ENCODE measurements around the gene HNMT.

HNMT gene

DNA sequence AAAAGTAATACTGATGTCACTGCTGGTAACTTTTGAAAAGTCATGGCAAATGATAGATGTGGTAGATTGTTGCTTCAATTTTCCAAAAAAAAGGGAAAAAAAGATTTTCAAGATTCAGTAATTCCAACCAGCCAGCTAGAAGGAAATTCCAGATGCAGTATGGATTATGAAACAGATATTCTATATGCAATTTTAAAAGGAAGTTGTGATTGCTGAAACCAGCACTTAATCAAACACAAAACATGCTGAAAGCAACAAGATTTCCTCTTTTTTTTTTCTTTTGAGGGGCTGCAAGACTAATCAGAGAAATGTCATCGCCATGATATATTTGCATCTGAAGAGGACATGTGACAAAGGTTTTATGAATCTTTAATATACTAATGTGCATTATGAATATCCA, 5.1 kb upstream of the HNMT start:
- no peak overlapping the region for H3K4me3 ChIP-seq (ENCODE audit: low read length in 2 of 2)
- H3K27me3 ChIP-seq (ENCODE audit: control insufficient read depth in 2 of 2, insufficient read depth in 2 of 2, low read length in 2 of 2), result no peaks in the 10 kb centered on the region
- H3K27ac ChIP-seq (ENCODE audit: low read depth in 2 of 2, low read length in 2 of 2), result no peak overlapping the region
- H3K9me3 ChIP-seq (ENCODE audit: control insufficient read depth in 2 of 2, low read length in 2 of 2), result no peaks in the 10 kb centered on the region
- peaks cover 0 to 8% of the 10 kb centered on the region in 2 donors for H3K4me1 ChIP-seq (ENCODE audit: control insufficient read depth in 2 of 2, insufficient read depth in 2 of 2, low read length in 2 of 2)
- H3K36me3 ChIP-seq (ENCODE audit: control insufficient read depth in 2 of 2, insufficient read depth in 2 of 2, low read length in 2 of 2), result no peaks in the 10 kb centered on the region
- no peak overlapping the region for H3K9ac ChIP-seq (ENCODE audit: low read depth in 1 of 2, low read length in 2 of 2)

- Histone ChIP-seq H3K4me1 (ENCODE audit: control insufficient read depth in 2 of 2, insufficient read depth in 2 of 2, low read length in 2 of 2) (peaks cover 0 to 8% of the 10 kb centered on the region in 2 donors), H3K27me3 (ENCODE audit: control insufficient read depth in 2 of 2, insufficient read depth in 2 of 2, low read length in 2 of 2) (no peaks in the 10 kb centered on the region), H3K9me3 (ENCODE audit: control insufficient read depth in 2 of 2, low read length in 2 of 2) (no peaks in the 10 kb centered on the region), H3K4me3 (ENCODE audit: low read length in 2 of 2) (no peak overlapping the region), H3K9ac (ENCODE audit: low read depth in 1 of 2, low read length in 2 of 2) (no peak overlapping the region), H3K27ac (ENCODE audit: low read depth in 2 of 2, low read length in 2 of 2) (no peak overlapping the region), H3K36me3 (ENCODE audit: control insufficient read depth in 2 of 2, insufficient read depth in 2 of 2, low read length in 2 of 2) (no peaks in the 10 kb centered on the region)
These were observed 4.0 kb upstream of the HNMT start for GRCh38 chr2:137960223-137960622.

- no peaks in the 10 kb centered on the region for H3K9me3 ChIP-seq (ENCODE audit: control insufficient read depth in 2 of 2, low read length in 2 of 2)
- no peak overlapping the region for H3K9ac ChIP-seq (ENCODE audit: low read depth in 1 of 2, low read length in 2 of 2)
These were observed 2.7 kb upstream of the HNMT start for GRCh38 chr2:137961602-137962001.

GRCh38 chr2:137963535-137964065, 673 bp upstream of the HNMT start:
- peak overlapping the region; percentile 71 to 80 for H3K9ac ChIP-seq (ENCODE audit: low read depth in 1 of 2, low read length in 2 of 2)
- H3K4me1 ChIP-seq (ENCODE audit: control insufficient read depth in 2 of 2, insufficient read depth in 2 of 2, low read length in 2 of 2), result peaks cover 0 to 9% of the 10 kb centered on the region in 2 donors
- H3K4me3 ChIP-seq (ENCODE audit: low read length in 2 of 2), result peak overlapping the region; percentile 84 to 87
- no peaks in the 10 kb centered on the region for H3K27me3 ChIP-seq (ENCODE audit: control insufficient read depth in 2 of 2, insufficient read depth in 2 of 2, low read length in 2 of 2)
- H3K36me3 ChIP-seq (ENCODE audit: control insufficient read depth in 2 of 2, insufficient read depth in 2 of 2, low read length in 2 of 2), result peaks cover 0 to 4% of the 10 kb centered on the region in 2 donors
- no peaks in the 10 kb centered on the region for H3K9me3 ChIP-seq (ENCODE audit: control insufficient read depth in 2 of 2, low read length in 2 of 2)
- peak overlapping the region; percentile 93 to 97 for H3K27ac ChIP-seq (ENCODE audit: low read depth in 2 of 2, low read length in 2 of 2)

More at GRCh38 chr2:137961602-137962001, 2.7 kb upstream of the HNMT start:
- no peaks in the 10 kb centered on the region for H3K27me3 ChIP-seq (ENCODE audit: control insufficient read depth in 2 of 2, insufficient read depth in 2 of 2, low read length in 2 of 2)
- H3K4me3 ChIP-seq (ENCODE audit: low read length in 2 of 2), result no peak overlapping the region
- H3K4me1 ChIP-seq (ENCODE audit: control insufficient read depth in 2 of 2, insufficient read depth in 2 of 2, low read length in 2 of 2), result peaks cover 0 to 8% of the 10 kb centered on the region in 2 donors
- H3K27ac ChIP-seq (ENCODE audit: low read depth in 2 of 2, low read length in 2 of 2), result no peak overlapping the region
- H3K36me3 ChIP-seq (ENCODE audit: control insufficient read depth in 2 of 2, insufficient read depth in 2 of 2, low read length in 2 of 2), result no peaks in the 10 kb centered on the region

- Histone ChIP-seq H3K36me3 (ENCODE audit: control insufficient read depth in 2 of 2, insufficient read depth in 2 of 2, low read length in 2 of 2) (peaks cover 0 to 4% of the 10 kb centered on the region in 2 donors), H3K27ac (ENCODE audit: low read depth in 2 of 2, low read length in 2 of 2) (peak overlapping the region; percentile 93 to 97), H3K9me3 (ENCODE audit: control insufficient read depth in 2 of 2, low read length in 2 of 2) (no peaks in the 10 kb centered on the region), H3K4me1 (ENCODE audit: control insufficient read depth in 2 of 2, insufficient read depth in 2 of 2, low read length in 2 of 2) (peaks cover 0 to 17% of the 10 kb centered on the region in 2 donors), H3K27me3 (ENCODE audit: control insufficient read depth in 2 of 2, insufficient read depth in 2 of 2, low read length in 2 of 2) (no peaks in the 10 kb centered on the region), H3K9ac (ENCODE audit: low read depth in 1 of 2, low read length in 2 of 2) (peak overlapping the region; percentile 71 to 80), H3K4me3 (ENCODE audit: low read length in 2 of 2) (peak overlapping the region; percentile 84 to 87)
These were observed 686 bp downstream of the HNMT start for GRCh38 chr2:137964859-137965459.

- Histone ChIP-seq H3K9me3 (ENCODE audit: control insufficient read depth in 2 of 2, low read length in 2 of 2) (no peaks in the 10 kb centered on the region), H3K4me3 (ENCODE audit: low read length in 2 of 2) (peak overlapping the region; percentile 84 to 87), H3K4me1 (ENCODE audit: control insufficient read depth in 2 of 2, insufficient read depth in 2 of 2, low read length in 2 of 2) (peaks cover 0 to 17% of the 10 kb centered on the region in 2 donors)
These were observed 1.8 kb downstream of the HNMT start for GRCh38 chr2:137966043-137966442.

GRCh38 chr2:137967042-137967441, 2.8 kb downstream of the HNMT start:
- Histone ChIP-seq H3K27me3 (ENCODE audit: control insufficient read depth in 2 of 2, insufficient read depth in 2 of 2, low read length in 2 of 2) (no peaks in the 10 kb centered on the region), H3K36me3 (ENCODE audit: control insufficient read depth in 2 of 2, insufficient read depth in 2 of 2, low read length in 2 of 2) (peaks cover 0 to 4% of the 10 kb centered on the region in 2 donors), H3K4me1 (ENCODE audit: control insufficient read depth in 2 of 2, insufficient read depth in 2 of 2, low read length in 2 of 2) (peaks cover 0 to 17% of the 10 kb centered on the region in 2 donors), H3K4me3 (ENCODE audit: low read length in 2 of 2) (peak overlapping the region in 1 of 2 donors; percentile 84), H3K9ac (ENCODE audit: low read depth in 1 of 2, low read length in 2 of 2) (no peak overlapping the region), H3K27ac (ENCODE audit: low read depth in 2 of 2, low read length in 2 of 2) (no peak overlapping the region), H3K9me3 (ENCODE audit: control insufficient read depth in 2 of 2, low read length in 2 of 2) (no peaks in the 10 kb centered on the region)

More at GRCh38 chr2:137966043-137966442, 1.8 kb downstream of the HNMT start:
- H3K27ac ChIP-seq (ENCODE audit: low read depth in 2 of 2, low read length in 2 of 2), result peak overlapping the region in 1 of 2 donors; percentile 13
- peak overlapping the region; percentile 12 to 52 for H3K9ac ChIP-seq (ENCODE audit: low read depth in 1 of 2, low read length in 2 of 2)
- peaks cover 0 to 4% of the 10 kb centered on the region in 2 donors for H3K36me3 ChIP-seq (ENCODE audit: control insufficient read depth in 2 of 2, insufficient read depth in 2 of 2, low read length in 2 of 2)
- no peaks in the 10 kb centered on the region for H3K27me3 ChIP-seq (ENCODE audit: control insufficient read depth in 2 of 2, insufficient read depth in 2 of 2, low read length in 2 of 2)

GRCh38 chr2:137968477-137969417, 4.5 kb downstream of the HNMT start:
- Histone ChIP-seq H3K27ac (ENCODE audit: low read depth in 2 of 2, low read length in 2 of 2) (peak overlapping the region in 1 of 2 donors; percentile 52), H3K4me3 (ENCODE audit: low read length in 2 of 2) (peak overlapping the region in 1 of 2 donors; percentile 21), H3K36me3 (ENCODE audit: control insufficient read depth in 2 of 2, insufficient read depth in 2 of 2, low read length in 2 of 2) (peaks cover 0 to 4% of the 10 kb centered on the region in 2 donors)

DNA sequence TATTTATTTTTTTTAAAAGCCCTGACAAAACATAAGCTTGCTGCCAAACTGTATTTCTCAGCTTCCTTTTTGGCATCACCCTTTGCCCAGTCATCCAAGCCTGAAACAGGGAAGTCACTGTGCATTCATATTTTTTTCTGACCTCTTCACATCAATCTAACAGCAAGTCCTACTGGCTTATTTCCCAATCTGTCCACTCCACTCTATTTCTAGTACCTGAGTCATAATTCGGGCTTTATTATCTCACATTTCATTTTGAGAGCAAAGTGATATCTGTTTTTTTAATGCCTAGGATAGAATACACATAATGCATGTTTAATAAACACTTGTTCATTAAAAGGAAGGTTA, 5.1 kb downstream of the HNMT start:
- H3K4me3 ChIP-seq (ENCODE audit: low read length in 2 of 2), result no peak overlapping the region
- no peaks in the 10 kb centered on the region for H3K9me3 ChIP-seq (ENCODE audit: control insufficient read depth in 2 of 2, low read length in 2 of 2)
- H3K4me1 ChIP-seq (ENCODE audit: control insufficient read depth in 2 of 2, insufficient read depth in 2 of 2, low read length in 2 of 2), result peaks cover 0 to 9% of the 10 kb centered on the region in 2 donors
- peak overlapping the region; percentile 4 to 52 for H3K27ac ChIP-seq (ENCODE audit: low read depth in 2 of 2, low read length in 2 of 2)
- no peaks in the 10 kb centered on the region for H3K27me3 ChIP-seq (ENCODE audit: control insufficient read depth in 2 of 2, insufficient read depth in 2 of 2, low read length in 2 of 2)
- no peak overlapping the region for H3K9ac ChIP-seq (ENCODE audit: low read depth in 1 of 2, low read length in 2 of 2)
- H3K36me3 ChIP-seq (ENCODE audit: control insufficient read depth in 2 of 2, insufficient read depth in 2 of 2, low read length in 2 of 2), result peaks cover 0 to 4% of the 10 kb centered on the region in 2 donors

More at GRCh38 chr2:137968477-137969417, 4.5 kb downstream of the HNMT start:
- Histone ChIP-seq H3K4me1 (ENCODE audit: control insufficient read depth in 2 of 2, insufficient read depth in 2 of 2, low read length in 2 of 2) (peaks cover 0 to 11% of the 10 kb centered on the region in 2 donors), H3K9ac (ENCODE audit: low read depth in 1 of 2, low read length in 2 of 2) (no peak overlapping the region), H3K27me3 (ENCODE audit: control insufficient read depth in 2 of 2, insufficient read depth in 2 of 2, low read length in 2 of 2) (no peaks in the 10 kb centered on the region), H3K9me3 (ENCODE audit: control insufficient read depth in 2 of 2, low read length in 2 of 2) (no peaks in the 10 kb centered on the region)

- no peaks in the 10 kb centered on the region for H3K27me3 ChIP-seq (ENCODE audit: control insufficient read depth in 2 of 2, insufficient read depth in 2 of 2, low read length in 2 of 2)
- no peak overlapping the region for H3K4me3 ChIP-seq (ENCODE audit: low read length in 2 of 2)
- H3K36me3 ChIP-seq (ENCODE audit: control insufficient read depth in 2 of 2, insufficient read depth in 2 of 2, low read length in 2 of 2), result peaks cover 0 to 4% of the 10 kb centered on the region in 2 donors
- peak overlapping the region in 1 of 2 donors; percentile 4 for H3K27ac ChIP-seq (ENCODE audit: low read depth in 2 of 2, low read length in 2 of 2)
- H3K4me1 ChIP-seq (ENCODE audit: control insufficient read depth in 2 of 2, insufficient read depth in 2 of 2, low read length in 2 of 2), result peaks cover 3 to 12% of the 10 kb centered on the region in 2 donors
- H3K9me3 ChIP-seq (ENCODE audit: control insufficient read depth in 2 of 2, low read length in 2 of 2), result no peaks in the 10 kb centered on the region
- H3K9ac ChIP-seq (ENCODE audit: low read depth in 1 of 2, low read length in 2 of 2), result no peak overlapping the region
These were observed 5.6 kb downstream of the HNMT start for GRCh38 chr2:137969876-137970275.
